Testis (tissue), 2 donors: ENCODE measurements around the gene GRIK4.

Source experiments
- POLR2A ChIP-seq: fragments of 450-650 bp; IDR thresholded peaks from one replicate; pipeline ENCODE4 v1.6.1; 2017; ENCODE audit warnings: antibody characterized with exemption, mild to moderate bottlenecking, moderate library complexity
- TF ChIP-seq, protein P1 (sequence below), 3 experiments: fragments of 450-650 bp in 2 of 3; fragments of 200-600 bp in 1 of 3; sonication (generic) in 1 of 3; IDR thresholded peaks; one replicate each; pipeline ENCODE4 v1.5.1; 2016 to 2019; ENCODE audit warnings: antibody characterized with exemption in 3 of 3, mild to moderate bottlenecking in 2 of 3, moderate library complexity in 1 of 3

DNA sequence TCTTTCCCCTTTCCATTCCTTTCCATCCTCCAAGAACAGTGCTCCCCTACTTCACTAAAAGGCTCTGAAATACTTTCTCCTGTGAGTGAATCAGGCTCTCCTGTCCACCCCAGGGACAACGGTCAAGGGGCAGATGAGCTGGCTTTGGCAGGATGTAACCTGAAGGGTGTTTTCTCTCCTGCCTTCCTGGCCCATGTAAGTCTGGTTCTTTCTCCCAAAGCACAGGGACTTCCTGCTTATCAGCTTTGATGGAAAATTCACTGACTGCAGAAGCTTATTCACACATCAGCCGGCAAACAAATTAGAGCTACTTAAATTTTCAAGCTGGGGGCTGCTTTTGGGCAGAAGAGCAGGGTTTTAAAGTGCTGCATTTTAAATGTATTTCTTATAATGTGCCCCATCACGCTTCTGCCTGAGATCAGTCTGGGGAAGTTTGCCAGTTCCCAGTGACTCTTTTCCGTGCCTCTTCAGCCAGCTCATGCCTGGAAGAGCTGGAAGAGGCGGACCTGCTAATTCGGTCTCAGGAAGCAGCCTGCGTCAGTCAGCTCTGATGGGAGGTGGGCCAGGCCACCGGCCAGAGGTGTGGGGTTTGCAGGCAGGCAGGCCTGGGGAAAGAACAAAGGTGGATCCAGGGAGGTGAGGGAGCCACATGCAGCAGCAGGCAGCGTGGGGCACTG is 372.0 kb downstream of the GRIK4 start:
- no peak for TF ChIP-seq POLR2A
- TF ChIP-seq, protein P1, sequence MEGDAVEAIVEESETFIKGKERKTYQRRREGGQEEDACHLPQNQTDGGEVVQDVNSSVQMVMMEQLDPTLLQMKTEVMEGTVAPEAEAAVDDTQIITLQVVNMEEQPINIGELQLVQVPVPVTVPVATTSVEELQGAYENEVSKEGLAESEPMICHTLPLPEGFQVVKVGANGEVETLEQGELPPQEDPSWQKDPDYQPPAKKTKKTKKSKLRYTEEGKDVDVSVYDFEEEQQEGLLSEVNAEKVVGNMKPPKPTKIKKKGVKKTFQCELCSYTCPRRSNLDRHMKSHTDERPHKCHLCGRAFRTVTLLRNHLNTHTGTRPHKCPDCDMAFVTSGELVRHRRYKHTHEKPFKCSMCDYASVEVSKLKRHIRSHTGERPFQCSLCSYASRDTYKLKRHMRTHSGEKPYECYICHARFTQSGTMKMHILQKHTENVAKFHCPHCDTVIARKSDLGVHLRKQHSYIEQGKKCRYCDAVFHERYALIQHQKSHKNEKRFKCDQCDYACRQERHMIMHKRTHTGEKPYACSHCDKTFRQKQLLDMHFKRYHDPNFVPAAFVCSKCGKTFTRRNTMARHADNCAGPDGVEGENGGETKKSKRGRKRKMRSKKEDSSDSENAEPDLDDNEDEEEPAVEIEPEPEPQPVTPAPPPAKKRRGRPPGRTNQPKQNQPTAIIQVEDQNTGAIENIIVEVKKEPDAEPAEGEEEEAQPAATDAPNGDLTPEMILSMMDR (IDR thresholded peaks at IDR 0.05): no peak
